ENCODE results near the gene PRICKLE1. TPM values are rescaled to one million over a fixed set of nuclear protein-coding genes. Genes with fewer than 3 reads are reported as not detected.
A peak's percentile ranks its signal among the peaks of the same experiment; 100 is the strongest.

The PRICKLE1 gene
- 6.7 TPM for polyA plus RNA-seq (2012; ENCODE audit: insufficient read length, low read depth)

- TF ChIP-seq SIN3A (IDR thresholded peaks at IDR 0.05; ENCODE audit: borderline replicate concordance, insufficient read depth, low read length) (no peak), FOXP2 (optimal IDR thresholded peaks at IDR 0.05; ENCODE audit: borderline replicate concordance, extremely low read depth, extremely low read length, insufficient read depth) (peak; percentile 34)
Measured at GRCh38 chr12:42589465-42590329, at the start of gene PRICKLE1. TSS of gene PRICKLE1 (minus strand) at chr12:42589746. CDS start at chr12:42472516, 117,230 bp downstream.

- TF ChIP-seq SIN3A (IDR thresholded peaks at IDR 0.05; ENCODE audit: borderline replicate concordance, insufficient read depth, low read length) (no peak), REST (IDR thresholded peaks at IDR 0.05; ENCODE audit: insufficient read depth in 1 of 2, low read depth in 2 of 2, low read length in 2 of 2) (no peak), POLR2AphosphoS5 (IDR thresholded peaks at IDR 0.05; ENCODE audit: low read depth, low read length) (no peak), TAF1 (IDR thresholded peaks at IDR 0.05; ENCODE audit: borderline replicate concordance, insufficient read depth, low read length) (no peak)
Measured at GRCh38 chr12:42638697-42639096, 49.2 kb upstream of the PRICKLE1 start.

- no peak for TF ChIP-seq SIN3A (IDR thresholded peaks at IDR 0.05; ENCODE audit: borderline replicate concordance, insufficient read depth, low read length)
- no peak for TF ChIP-seq POLR2AphosphoS5 (IDR thresholded peaks at IDR 0.05; ENCODE audit: low read depth, low read length)
- TF ChIP-seq REST (IDR thresholded peaks at IDR 0.05; ENCODE audit: insufficient read depth in 1 of 2, low read depth in 2 of 2, low read length in 2 of 2), result no peak
- TF ChIP-seq FOXP2 (optimal IDR thresholded peaks at IDR 0.05; ENCODE audit: borderline replicate concordance, extremely low read depth, extremely low read length, insufficient read depth), result no peak
- no peak for TF ChIP-seq TAF1 (IDR thresholded peaks at IDR 0.05; ENCODE audit: borderline replicate concordance, insufficient read depth, low read length)
Measured at GRCh38 chr12:42638011-42638410, 48.5 kb upstream of the PRICKLE1 start.

- TF ChIP-seq TAF1 (IDR thresholded peaks at IDR 0.05; ENCODE audit: borderline replicate concordance, insufficient read depth, low read length), result no peak
- no peak for TF ChIP-seq SIN3A (IDR thresholded peaks at IDR 0.05; ENCODE audit: borderline replicate concordance, insufficient read depth, low read length)
- TF ChIP-seq REST (IDR thresholded peaks at IDR 0.05; ENCODE audit: insufficient read depth in 1 of 2, low read depth in 2 of 2, low read length in 2 of 2), result no peak
- TF ChIP-seq POLR2AphosphoS5 (IDR thresholded peaks at IDR 0.05; ENCODE audit: low read depth, low read length), result no peak
- no peak for TF ChIP-seq FOXP2 (optimal IDR thresholded peaks at IDR 0.05; ENCODE audit: borderline replicate concordance, extremely low read depth, extremely low read length, insufficient read depth)
Measured at GRCh38 chr12:42636993-42637392, 47.4 kb upstream of the PRICKLE1 start.

- TF ChIP-seq REST (IDR thresholded peaks at IDR 0.05; ENCODE audit: insufficient read depth in 1 of 2, low read depth in 2 of 2, low read length in 2 of 2) (no peak), SIN3A (IDR thresholded peaks at IDR 0.05; ENCODE audit: borderline replicate concordance, insufficient read depth, low read length) (no peak), POLR2AphosphoS5 (IDR thresholded peaks at IDR 0.05; ENCODE audit: low read depth, low read length) (no peak), FOXP2 (optimal IDR thresholded peaks at IDR 0.05; ENCODE audit: borderline replicate concordance, extremely low read depth, extremely low read length, insufficient read depth) (no peak), TAF1 (IDR thresholded peaks at IDR 0.05; ENCODE audit: borderline replicate concordance, insufficient read depth, low read length) (no peak)
Measured at GRCh38 chr12:42633594-42633993, 44.0 kb upstream of the PRICKLE1 start.
